ENCODE results near the gene PEX6. TPM values are rescaled to one million over a fixed set of nuclear protein-coding genes. Genes with fewer than 3 reads are reported as not detected.

PEX6 gene
- total RNA-seq, 2 experiments from 2014 or later, result 23.8 to 24.7 TPM

DNA sequence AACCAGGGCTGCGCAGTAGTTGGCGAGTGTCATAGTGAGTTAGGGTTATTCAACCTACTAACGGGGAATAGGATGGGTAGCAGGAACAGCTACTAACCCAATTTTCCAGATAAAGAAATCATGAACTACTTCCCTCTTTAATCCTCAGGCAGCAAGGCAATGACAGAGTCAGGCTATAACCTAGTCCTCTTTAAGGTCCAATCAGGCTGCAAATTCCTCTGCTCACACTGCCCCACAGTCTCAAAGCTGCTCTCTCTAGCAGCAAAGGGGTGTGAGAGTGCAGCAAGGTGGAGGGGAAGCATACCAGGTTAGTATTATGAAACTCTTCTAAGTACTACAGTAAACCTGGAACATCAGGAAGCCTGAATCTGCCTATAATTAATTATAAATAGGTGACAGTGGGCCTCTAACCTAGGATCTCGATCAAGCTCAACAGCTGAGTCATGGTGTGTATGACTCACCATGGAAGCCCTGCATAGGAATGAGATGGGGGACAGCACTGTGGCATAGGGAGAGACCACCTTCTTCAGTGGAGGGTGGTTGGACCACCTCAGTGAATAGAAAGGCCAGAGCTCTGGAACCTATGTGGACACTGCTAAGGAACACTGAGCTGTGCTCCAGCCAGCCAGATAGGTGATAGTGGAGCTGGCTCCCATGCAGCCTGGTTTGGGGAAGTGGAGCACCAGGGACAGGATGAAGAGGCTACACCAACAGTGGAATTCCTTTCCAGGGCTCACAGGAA lies 7.9 kb downstream of the PEX6 start:
- CTCF ChIA-PET (ENCODE audit: unreplicated experiment), result no interaction called here

GRCh38 chr6:42969934-42970333 lies 9.0 kb downstream of the PEX6 start:
- no TSS peak for BruUV-seq (replicated peaks)

More for the DNA sequence above, 7.9 kb downstream of the PEX6 start:
- Histone ChIP-seq H3K36me3 (ENCODE audit: insufficient read depth, low read length) (peaks cover 25% of the 10 kb centered on the region), H4K20me1 (ENCODE audit: insufficient read depth, low read length) (no peaks in the 10 kb centered on the region), H3K79me2 (ENCODE audit: insufficient read depth, low read depth, low read length) (no peaks in the 10 kb centered on the region), H2AFZ (ENCODE audit: low read length) (no peak overlapping the region), H3K4me2 (ENCODE audit: low read length) (no peak overlapping the region), H3K27ac (ENCODE audit: low read depth, low read length, poor library complexity, severe bottlenecking) (no peak overlapping the region), H3K4me3 (ENCODE audit: low read depth, low read length, poor library complexity, severe bottlenecking) (no peak overlapping the region), H3K9me2 (ENCODE audit: insufficient read depth, low read length) (no peaks in the 10 kb centered on the region), H3K9me3 (ENCODE audit: low read length) (no peaks in the 10 kb centered on the region), H3K4me1 (ENCODE audit: insufficient read depth, low read length, poor library complexity, severe bottlenecking) (no peaks in the 10 kb centered on the region)
- TF ChIP-seq, protein P1, sequence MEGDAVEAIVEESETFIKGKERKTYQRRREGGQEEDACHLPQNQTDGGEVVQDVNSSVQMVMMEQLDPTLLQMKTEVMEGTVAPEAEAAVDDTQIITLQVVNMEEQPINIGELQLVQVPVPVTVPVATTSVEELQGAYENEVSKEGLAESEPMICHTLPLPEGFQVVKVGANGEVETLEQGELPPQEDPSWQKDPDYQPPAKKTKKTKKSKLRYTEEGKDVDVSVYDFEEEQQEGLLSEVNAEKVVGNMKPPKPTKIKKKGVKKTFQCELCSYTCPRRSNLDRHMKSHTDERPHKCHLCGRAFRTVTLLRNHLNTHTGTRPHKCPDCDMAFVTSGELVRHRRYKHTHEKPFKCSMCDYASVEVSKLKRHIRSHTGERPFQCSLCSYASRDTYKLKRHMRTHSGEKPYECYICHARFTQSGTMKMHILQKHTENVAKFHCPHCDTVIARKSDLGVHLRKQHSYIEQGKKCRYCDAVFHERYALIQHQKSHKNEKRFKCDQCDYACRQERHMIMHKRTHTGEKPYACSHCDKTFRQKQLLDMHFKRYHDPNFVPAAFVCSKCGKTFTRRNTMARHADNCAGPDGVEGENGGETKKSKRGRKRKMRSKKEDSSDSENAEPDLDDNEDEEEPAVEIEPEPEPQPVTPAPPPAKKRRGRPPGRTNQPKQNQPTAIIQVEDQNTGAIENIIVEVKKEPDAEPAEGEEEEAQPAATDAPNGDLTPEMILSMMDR (conservative IDR thresholded peaks at IDR 0.05; ENCODE audit: low read length), result no peak
- TF ChIP-seq EZH2phosphoT487 (IDR thresholded peaks at IDR 0.05; ENCODE audit: borderline replicate concordance, low read depth, low read length), result no peak
- no TSS peak for BruUV-seq (replicated peaks)
- intact Hi-C loops (cut with micrococcal nuclease; ENCODE audit: unreplicated experiment), result no loop called here
- DNase-seq (ENCODE audit: low spot score), result no peak
- POLR2A ChIA-PET, result interaction anchor here (0.6 to 1.8 kb wide), 2 partner anchors 13 to 737 kb away, joined by 5 to 9 read pairs; partner anchors contain the start of gene PPP2R5D

DNA sequence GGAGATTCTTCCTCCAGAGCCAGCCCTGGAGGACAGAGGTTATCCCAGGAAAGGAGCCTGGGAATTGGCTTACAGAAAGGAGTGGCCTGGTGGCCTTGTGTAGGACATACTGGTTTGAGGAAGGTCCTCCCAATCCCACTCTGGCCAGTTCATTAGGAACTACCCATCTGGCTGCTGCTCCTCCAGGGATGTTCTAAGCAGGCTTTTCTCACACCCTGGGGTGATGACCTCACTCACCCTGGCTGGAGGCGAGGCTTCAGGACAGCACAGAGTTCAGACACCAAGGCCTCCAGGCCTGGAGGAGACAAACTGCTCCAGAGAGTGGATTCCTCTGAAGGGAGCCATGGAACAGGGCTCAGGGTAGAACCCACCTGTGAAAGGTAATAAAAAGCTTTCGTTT lies 9.6 kb downstream of the PEX6 start:
- no peaks in the 10 kb centered on the region for H3K79me2 ChIP-seq (ENCODE audit: insufficient read depth, low read depth, low read length)
- BruUV-seq (replicated peaks), result no TSS peak
- ChIA-PET CTCF (ENCODE audit: unreplicated experiment) (no interaction called here), POLR2A (no interaction called here)
- no peak for TF ChIP-seq EZH2phosphoT487 (IDR thresholded peaks at IDR 0.05; ENCODE audit: borderline replicate concordance, low read depth, low read length)
- TF ChIP-seq, protein P1 (conservative IDR thresholded peaks at IDR 0.05; ENCODE audit: low read length), result no peak
- H3K27ac ChIP-seq (ENCODE audit: low read depth, low read length, poor library complexity, severe bottlenecking), result no peak overlapping the region
- no peak overlapping the region for H3K4me3 ChIP-seq (ENCODE audit: low read depth, low read length, poor library complexity, severe bottlenecking)
- no peaks in the 10 kb centered on the region for H3K9me2 ChIP-seq (ENCODE audit: insufficient read depth, low read length)
- H2AFZ ChIP-seq (ENCODE audit: low read length), result no peak overlapping the region
- no peak overlapping the region for H3K4me2 ChIP-seq (ENCODE audit: low read length)
- H3K4me1 ChIP-seq (ENCODE audit: insufficient read depth, low read length, poor library complexity, severe bottlenecking), result no peaks in the 10 kb centered on the region
- peaks cover 21% of the 10 kb centered on the region for H3K36me3 ChIP-seq (ENCODE audit: insufficient read depth, low read length)
- intact Hi-C loops (cut with micrococcal nuclease; ENCODE audit: unreplicated experiment), result no loop called here
- no peaks in the 10 kb centered on the region for H3K9me3 ChIP-seq (ENCODE audit: low read length)
- no peak for DNase-seq (ENCODE audit: low spot score)
- no peaks in the 10 kb centered on the region for H4K20me1 ChIP-seq (ENCODE audit: insufficient read depth, low read length)

More at GRCh38 chr6:42969934-42970333, 9.0 kb downstream of the PEX6 start:
- Histone ChIP-seq H3K9me2 (ENCODE audit: insufficient read depth, low read length) (no peaks in the 10 kb centered on the region), H3K36me3 (ENCODE audit: insufficient read depth, low read length) (peaks cover 20% of the 10 kb centered on the region), H3K27ac (ENCODE audit: low read depth, low read length, poor library complexity, severe bottlenecking) (no peak overlapping the region), H3K4me1 (ENCODE audit: insufficient read depth, low read length, poor library complexity, severe bottlenecking) (no peaks in the 10 kb centered on the region), H4K20me1 (ENCODE audit: insufficient read depth, low read length) (no peaks in the 10 kb centered on the region), H3K9me3 (ENCODE audit: low read length) (no peaks in the 10 kb centered on the region), H3K4me2 (ENCODE audit: low read length) (no peak overlapping the region), H3K4me3 (ENCODE audit: low read depth, low read length, poor library complexity, severe bottlenecking) (no peak overlapping the region), H2AFZ (ENCODE audit: low read length) (no peak overlapping the region), H3K79me2 (ENCODE audit: insufficient read depth, low read depth, low read length) (no peaks in the 10 kb centered on the region)
- DNase-seq (ENCODE audit: low spot score), result no peak
- POLR2A ChIA-PET, result no interaction called here
- CTCF ChIA-PET (ENCODE audit: unreplicated experiment), result no interaction called here
- intact Hi-C loops (cut with micrococcal nuclease; ENCODE audit: unreplicated experiment), result no loop called here
- no peak for TF ChIP-seq EZH2phosphoT487 (IDR thresholded peaks at IDR 0.05; ENCODE audit: borderline replicate concordance, low read depth, low read length)
- TF ChIP-seq, protein P1 (conservative IDR thresholded peaks at IDR 0.05; ENCODE audit: low read length), result no peak
